PFSK-1 (cell line): ENCODE data around the gene SNX5.

Source experiments
- POLR2AphosphoS5 ChIP-seq: IDR thresholded peaks from 2 replicates; pipeline ENCODE4 v1.6.1; 2012; ENCODE audit warnings: low read depth, mild to moderate bottlenecking, control low read depth, low read length, moderate library complexity
- SIN3A ChIP-seq: IDR thresholded peaks from 2 replicates; pipeline ENCODE4 v1.6.1; 2012; ENCODE audit warnings: mild to moderate bottlenecking, low read length, moderate library complexity, borderline replicate concordance; ENCODE audit not compliant: insufficient read depth
- TAF1 ChIP-seq: IDR thresholded peaks from 2 replicates; pipeline ENCODE4 v1.6.1; 2012; ENCODE audit warnings: low read length, control low read depth, borderline replicate concordance; ENCODE audit not compliant: insufficient read depth
- TF ChIP-seq, protein P1 (sequence below), 2 experiments: IDR thresholded peaks; 2 replicates each; pipeline versions ENCODE4 v1.6.1 to v1.8.0; 2011 to 2012; ENCODE audit warnings: low read depth in 2 of 2, low read length in 2 of 2, control low read depth in 1 of 2, inconsistent platforms in 1 of 2, mild to moderate bottlenecking in 1 of 2, moderate library complexity in 1 of 2; ENCODE audit not compliant: insufficient read depth in 1 of 2

DNA sequence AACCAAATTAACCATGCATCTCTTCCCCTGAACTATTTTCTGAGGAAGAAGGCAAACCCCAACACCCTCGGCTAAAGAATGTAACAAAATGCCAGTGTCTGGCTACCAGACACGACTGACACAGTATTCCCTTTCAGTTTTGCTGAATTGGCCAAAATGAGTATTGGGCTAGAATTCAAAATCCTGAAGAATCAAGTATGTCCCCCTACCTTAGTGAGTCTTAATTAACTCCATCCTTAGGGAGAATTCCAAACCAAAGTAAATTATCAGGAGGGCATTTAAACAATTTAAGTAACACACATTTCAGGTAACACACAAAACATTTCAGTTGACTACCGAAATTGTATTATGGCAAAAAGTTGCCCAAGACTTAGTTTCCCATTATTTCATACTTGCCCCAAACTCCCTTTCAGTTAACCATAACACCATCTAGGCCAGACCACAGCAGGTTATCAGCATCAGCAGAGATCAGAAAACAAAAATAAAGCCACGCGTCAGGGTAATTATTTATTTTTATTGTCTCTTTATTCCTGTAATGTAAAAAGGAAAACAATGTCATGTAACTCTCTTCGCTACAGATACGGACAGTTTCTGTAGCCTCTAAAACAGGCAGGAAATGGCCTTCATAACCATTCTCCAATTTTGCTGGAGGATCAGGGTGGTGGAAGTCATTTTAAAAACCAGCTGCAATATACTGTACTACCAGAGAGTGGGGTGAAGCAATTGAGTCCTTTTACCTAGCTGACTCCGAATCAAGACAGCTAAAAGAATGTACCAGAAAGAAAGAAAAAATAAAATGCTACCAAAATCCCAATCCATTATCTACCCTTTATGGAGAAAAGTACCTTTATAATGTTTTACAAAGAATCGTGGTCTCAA is 1.9 kb downstream of the SNX5 start:
- TF ChIP-seq TAF1 (no peak), POLR2AphosphoS5 (no peak), SIN3A (no peak)
- TF ChIP-seq, protein P1, sequence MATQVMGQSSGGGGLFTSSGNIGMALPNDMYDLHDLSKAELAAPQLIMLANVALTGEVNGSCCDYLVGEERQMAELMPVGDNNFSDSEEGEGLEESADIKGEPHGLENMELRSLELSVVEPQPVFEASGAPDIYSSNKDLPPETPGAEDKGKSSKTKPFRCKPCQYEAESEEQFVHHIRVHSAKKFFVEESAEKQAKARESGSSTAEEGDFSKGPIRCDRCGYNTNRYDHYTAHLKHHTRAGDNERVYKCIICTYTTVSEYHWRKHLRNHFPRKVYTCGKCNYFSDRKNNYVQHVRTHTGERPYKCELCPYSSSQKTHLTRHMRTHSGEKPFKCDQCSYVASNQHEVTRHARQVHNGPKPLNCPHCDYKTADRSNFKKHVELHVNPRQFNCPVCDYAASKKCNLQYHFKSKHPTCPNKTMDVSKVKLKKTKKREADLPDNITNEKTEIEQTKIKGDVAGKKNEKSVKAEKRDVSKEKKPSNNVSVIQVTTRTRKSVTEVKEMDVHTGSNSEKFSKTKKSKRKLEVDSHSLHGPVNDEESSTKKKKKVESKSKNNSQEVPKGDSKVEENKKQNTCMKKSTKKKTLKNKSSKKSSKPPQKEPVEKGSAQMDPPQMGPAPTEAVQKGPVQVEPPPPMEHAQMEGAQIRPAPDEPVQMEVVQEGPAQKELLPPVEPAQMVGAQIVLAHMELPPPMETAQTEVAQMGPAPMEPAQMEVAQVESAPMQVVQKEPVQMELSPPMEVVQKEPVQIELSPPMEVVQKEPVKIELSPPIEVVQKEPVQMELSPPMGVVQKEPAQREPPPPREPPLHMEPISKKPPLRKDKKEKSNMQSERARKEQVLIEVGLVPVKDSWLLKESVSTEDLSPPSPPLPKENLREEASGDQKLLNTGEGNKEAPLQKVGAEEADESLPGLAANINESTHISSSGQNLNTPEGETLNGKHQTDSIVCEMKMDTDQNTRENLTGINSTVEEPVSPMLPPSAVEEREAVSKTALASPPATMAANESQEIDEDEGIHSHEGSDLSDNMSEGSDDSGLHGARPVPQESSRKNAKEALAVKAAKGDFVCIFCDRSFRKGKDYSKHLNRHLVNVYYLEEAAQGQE (IDR thresholded peaks at IDR 0.05; ENCODE audit: insufficient read depth in 1 of 2, low read depth in 2 of 2, low read length in 2 of 2) = no peak
